ENCODE results near the gene TAF5L.

DNA sequence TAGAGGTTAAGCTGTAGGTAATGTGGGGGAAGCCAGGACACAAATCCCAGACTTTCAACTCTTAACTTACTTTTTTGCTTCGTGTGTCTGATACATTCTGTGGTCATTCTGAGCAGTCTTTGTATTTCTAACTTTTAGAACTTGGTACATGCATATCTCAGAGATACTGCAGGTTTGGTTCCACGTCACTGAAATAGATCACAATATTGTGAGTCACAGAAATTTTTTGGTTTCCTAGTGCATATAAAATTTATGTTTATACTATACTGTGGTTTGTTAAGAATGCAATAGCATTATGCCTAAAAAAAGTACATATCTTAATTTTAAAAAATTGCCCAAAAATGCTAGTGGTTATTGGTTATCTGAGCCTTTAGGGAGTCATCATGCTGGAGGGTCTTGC lies 3.3 kb upstream of the TAF5L start:
- no peak for TF ChIP-seq POLR2AphosphoS5 (IDR thresholded peaks at IDR 0.05; ENCODE audit: low read depth, low read length)
- TF ChIP-seq POLR2A (IDR thresholded peaks at IDR 0.05; ENCODE audit: low read depth, low read length), result no peak
- no peak for TF ChIP-seq TAF1 (IDR thresholded peaks at IDR 0.05; ENCODE audit: borderline replicate concordance, low read depth, low read length)
